Muscle layer of colon (tissue), 2 donors: ENCODE data around the gene NELL2.

Experiments used
- H3K27ac ChIP-seq: one replicate; pipeline ENCODE4 v1.7.0; 2013; ENCODE audit warnings: low read depth, mild to moderate bottlenecking, low read length, moderate library complexity
- H3K27me3 ChIP-seq, 2 donors: one replicate each; pipeline ENCODE4 v1.7.0; 2013; ENCODE audit warnings: low read length in 2 of 2, mild to moderate bottlenecking in 2 of 2; ENCODE audit not compliant: insufficient read depth in 2 of 2, control insufficient read depth in 1 of 2
- H3K36me3 ChIP-seq: one replicate; pipeline ENCODE4 v1.7.0; 2013; ENCODE audit warnings: mild to moderate bottlenecking, low read length; ENCODE audit not compliant: insufficient read depth
- H3K4me1 ChIP-seq: one replicate; pipeline ENCODE4 v1.7.0; 2013; ENCODE audit warnings: mild to moderate bottlenecking, low read length; ENCODE audit not compliant: insufficient read depth
- H3K4me3 ChIP-seq, 2 donors: one replicate each; pipeline ENCODE4 v1.7.0; 2013; ENCODE audit warnings: low read length in 2 of 2, low read depth in 1 of 2, mild to moderate bottlenecking in 1 of 2, moderate library complexity in 1 of 2
- H3K9ac ChIP-seq: one replicate; pipeline ENCODE4 v1.7.0; 2013; ENCODE audit warnings: low read length
- H3K9me3 ChIP-seq: one replicate; pipeline ENCODE4 v1.7.0; 2013; ENCODE audit warnings: mild to moderate bottlenecking, low read length
- donor health status: abdominal sarcoma.
- donor health status: Adenocarcinoma of cecum.

NELL2 gene

DNA sequence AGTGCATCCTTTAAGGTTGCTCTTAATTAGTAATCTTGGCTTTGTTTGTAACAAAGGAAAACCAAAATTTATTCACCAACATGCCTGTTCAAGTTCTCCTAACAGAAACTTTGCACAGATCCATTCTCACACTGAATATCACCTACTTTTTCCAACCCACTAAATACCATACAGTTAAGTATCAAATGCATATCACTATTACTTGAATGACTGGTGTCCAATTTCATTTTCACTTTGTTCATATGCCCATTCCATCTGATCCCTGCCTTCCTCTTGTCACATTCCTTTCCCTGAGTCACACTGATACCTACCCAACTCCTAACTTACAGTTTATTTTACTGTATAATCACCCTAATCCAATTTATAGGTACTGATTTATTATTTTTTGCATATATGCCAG is 286.4 kb downstream of the NELL2 start:
- Histone ChIP-seq H3K27me3 (no peaks in the 10 kb centered on the region), H3K9ac (no peak overlapping the region)

DNA sequence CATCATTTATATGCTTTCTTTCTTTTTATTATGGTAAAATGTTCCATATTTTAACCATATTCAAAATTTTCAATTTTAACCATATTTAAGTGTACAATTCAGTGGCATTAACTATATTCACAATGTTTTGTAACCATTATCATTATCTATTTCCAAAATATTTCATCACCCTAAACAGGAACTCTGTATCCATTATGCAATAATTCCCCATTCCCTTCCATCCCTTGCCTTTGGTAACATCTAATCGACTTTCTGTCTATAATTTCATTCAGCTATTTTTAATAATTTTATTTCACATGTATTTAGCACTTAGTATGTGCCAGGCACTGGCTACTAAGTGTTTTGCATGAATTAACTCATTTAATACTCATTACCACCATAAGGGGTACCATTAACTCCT is 287.5 kb downstream of the NELL2 start:
- Histone ChIP-seq H3K36me3 (no peaks in the 10 kb centered on the region), H3K27ac (no peak overlapping the region), H3K4me1 (no peaks in the 10 kb centered on the region), H3K9ac (no peak overlapping the region), H3K27me3 (no peaks in the 10 kb centered on the region), H3K4me3 (no peak overlapping the region), H3K9me3 (no peaks in the 10 kb centered on the region)

More for the DNA sequence above, 286.4 kb downstream of the NELL2 start:
- H3K4me3 ChIP-seq = no peak overlapping the region
- H3K36me3 ChIP-seq = no peaks in the 10 kb centered on the region
- no peaks in the 10 kb centered on the region for H3K4me1 ChIP-seq
- no peak overlapping the region for H3K27ac ChIP-seq
- H3K9me3 ChIP-seq = no peaks in the 10 kb centered on the region

DNA sequence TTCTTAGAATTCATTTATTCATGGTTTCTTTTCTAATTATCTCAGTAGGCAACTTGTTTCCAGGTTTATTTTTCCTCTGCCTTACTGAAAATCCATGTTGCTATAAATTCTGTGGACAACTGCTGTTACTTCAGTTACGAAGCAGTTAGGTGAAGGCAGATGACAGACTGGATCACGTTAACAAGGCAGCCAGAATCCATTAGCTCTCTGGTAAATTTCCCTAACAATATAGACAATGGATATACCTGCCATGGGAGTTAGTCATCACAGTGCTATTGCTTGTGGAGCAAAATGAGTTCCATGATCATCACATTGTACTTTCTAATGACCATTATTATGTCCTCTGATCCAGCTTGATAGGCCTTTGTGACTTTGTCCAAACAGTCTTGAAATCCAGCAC is 291.5 kb downstream of the NELL2 start:
- no peak overlapping the region for H3K4me3 ChIP-seq
- H3K27me3 ChIP-seq = no peaks in the 10 kb centered on the region
- H3K36me3 ChIP-seq = no peaks in the 10 kb centered on the region
- no peak overlapping the region for H3K9ac ChIP-seq
- no peak overlapping the region for H3K27ac ChIP-seq
- no peaks in the 10 kb centered on the region for H3K9me3 ChIP-seq
- H3K4me1 ChIP-seq = no peaks in the 10 kb centered on the region

- Histone ChIP-seq H3K9ac (no peak overlapping the region), H3K9me3 (no peaks in the 10 kb centered on the region), H3K27ac (no peak overlapping the region), H3K4me3 (no peak overlapping the region), H3K36me3 (no peaks in the 10 kb centered on the region), H3K4me1 (no peaks in the 10 kb centered on the region), H3K27me3 (no peaks in the 10 kb centered on the region)
Measured at GRCh38 chr12:44582521-44582920, 293.6 kb downstream of the NELL2 start.

DNA sequence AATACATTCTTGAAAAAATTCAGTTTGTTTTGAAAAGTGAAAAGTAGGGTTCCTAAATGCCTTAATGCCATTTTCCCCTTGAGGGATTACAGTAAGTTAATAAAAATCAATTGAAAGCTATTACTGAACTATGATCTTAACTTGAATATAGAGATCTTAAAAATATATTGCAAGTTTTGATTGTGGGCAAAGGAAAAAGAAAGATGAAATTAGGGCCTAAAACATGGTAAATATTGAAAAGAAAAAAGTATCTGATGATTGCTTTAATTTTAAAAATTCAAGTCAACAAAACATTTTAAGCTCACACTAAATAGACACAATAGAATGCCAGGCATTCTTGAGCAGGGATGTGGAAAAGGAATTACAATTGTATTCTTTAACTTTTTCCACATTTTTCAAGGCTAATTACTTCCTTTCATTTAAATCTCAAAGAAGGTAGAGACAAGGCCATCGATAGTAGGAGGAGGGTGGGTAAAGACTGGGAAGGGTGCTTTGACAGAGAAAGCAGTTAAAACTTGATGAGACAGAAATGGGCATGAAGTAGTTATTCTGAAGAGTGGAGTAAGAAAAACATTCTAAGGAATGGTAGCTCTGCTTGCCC is 294.4 kb downstream of the NELL2 start:
- no peaks in the 10 kb centered on the region for H3K36me3 ChIP-seq
- no peaks in the 10 kb centered on the region for H3K4me1 ChIP-seq
- no peaks in the 10 kb centered on the region for H3K9me3 ChIP-seq
- H3K9ac ChIP-seq = no peak overlapping the region
- no peaks in the 10 kb centered on the region for H3K27me3 ChIP-seq
- H3K4me3 ChIP-seq = no peak overlapping the region
- no peak overlapping the region for H3K27ac ChIP-seq

DNA sequence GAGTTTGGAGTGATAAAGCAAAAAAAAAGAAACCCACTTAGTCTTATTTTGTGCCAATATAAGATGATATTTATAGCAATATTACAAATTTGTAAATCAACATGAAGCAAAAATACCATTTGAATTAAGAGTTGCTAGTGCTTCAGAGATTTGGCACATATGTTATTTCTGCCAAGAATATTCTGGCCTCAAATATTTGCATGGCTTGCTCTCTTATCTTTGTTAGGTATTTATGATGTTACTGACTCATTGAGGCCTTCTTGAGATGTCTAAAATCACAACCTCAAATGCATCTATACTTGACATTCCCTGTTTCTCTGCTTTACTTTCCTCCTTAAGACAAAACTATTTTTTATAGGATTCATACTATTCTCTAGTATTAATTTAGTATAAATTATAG is 301.5 kb downstream of the NELL2 start:
- Histone ChIP-seq H3K4me3 (no peak overlapping the region), H3K4me1 (no peaks in the 10 kb centered on the region), H3K36me3 (no peaks in the 10 kb centered on the region), H3K9me3 (no peaks in the 10 kb centered on the region), H3K27me3 (no peaks in the 10 kb centered on the region), H3K27ac (no peak overlapping the region), H3K9ac (no peak overlapping the region)

- Histone ChIP-seq H3K27me3 (no peaks in the 10 kb centered on the region), H3K27ac (no peak overlapping the region), H3K4me3 (no peak overlapping the region), H3K4me1 (no peaks in the 10 kb centered on the region), H3K9ac (no peak overlapping the region), H3K9me3 (no peaks in the 10 kb centered on the region), H3K36me3 (no peaks in the 10 kb centered on the region)
Measured at GRCh38 chr12:44573723-44574122, 302.4 kb downstream of the NELL2 start.

DNA sequence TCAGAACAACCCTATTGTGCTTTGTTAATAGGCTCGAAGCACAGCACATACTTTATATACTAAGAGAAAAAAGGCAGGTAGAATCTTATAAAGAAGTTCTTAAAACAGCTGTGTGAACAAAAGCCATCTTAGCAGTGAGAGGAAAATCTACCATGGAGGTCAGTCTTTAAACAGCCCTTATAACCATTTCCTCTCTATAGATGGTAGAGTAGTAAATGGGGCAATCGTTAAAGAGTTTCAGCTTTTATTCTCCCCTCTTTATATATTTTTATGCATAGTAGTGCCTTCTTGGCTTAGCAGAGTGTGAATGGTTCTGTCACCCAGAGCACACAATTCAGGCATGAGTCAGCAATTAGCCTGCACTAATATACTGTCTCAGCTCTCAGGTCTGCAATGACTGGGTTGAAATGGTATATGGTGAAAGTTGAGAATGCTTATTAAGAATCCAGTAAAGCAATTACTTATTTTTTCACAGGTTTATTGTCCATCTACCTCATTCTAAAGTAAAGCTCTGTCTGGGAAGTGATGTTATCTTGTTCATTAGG is 305.0 kb downstream of the NELL2 start:
- Histone ChIP-seq H3K27me3 (no peaks in the 10 kb centered on the region), H3K4me3 (no peak overlapping the region), H3K9ac (no peak overlapping the region), H3K9me3 (no peaks in the 10 kb centered on the region), H3K36me3 (no peaks in the 10 kb centered on the region), H3K27ac (no peak overlapping the region), H3K4me1 (no peaks in the 10 kb centered on the region)

DNA sequence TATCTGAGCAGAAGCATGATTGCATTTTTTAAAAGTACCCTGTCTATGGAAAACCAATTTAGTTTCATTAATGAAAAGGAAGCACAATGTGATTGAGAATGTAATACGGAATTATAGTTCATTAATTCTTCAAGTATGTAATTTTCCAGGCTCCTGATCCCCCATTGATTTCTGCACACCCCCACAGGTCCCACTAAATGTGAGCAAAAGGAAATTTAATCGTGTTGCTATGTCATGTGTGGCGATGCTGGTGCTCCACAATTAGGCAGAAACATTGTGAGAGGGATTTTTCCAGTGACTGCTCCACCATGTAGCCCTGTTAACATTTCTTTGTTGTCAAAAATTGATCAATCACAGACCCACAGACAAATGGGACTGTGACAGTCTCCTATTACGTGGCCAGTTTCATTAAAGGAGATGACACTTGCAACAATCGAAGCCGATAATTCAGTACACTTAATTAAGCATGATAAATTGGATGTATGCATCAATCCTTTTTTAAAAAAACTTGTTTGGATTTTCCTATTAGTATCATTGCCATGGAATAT is 306.0 kb downstream of the NELL2 start:
- Histone ChIP-seq H3K4me1 (no peaks in the 10 kb centered on the region), H3K9ac (no peak overlapping the region), H3K36me3 (no peaks in the 10 kb centered on the region)

DNA sequence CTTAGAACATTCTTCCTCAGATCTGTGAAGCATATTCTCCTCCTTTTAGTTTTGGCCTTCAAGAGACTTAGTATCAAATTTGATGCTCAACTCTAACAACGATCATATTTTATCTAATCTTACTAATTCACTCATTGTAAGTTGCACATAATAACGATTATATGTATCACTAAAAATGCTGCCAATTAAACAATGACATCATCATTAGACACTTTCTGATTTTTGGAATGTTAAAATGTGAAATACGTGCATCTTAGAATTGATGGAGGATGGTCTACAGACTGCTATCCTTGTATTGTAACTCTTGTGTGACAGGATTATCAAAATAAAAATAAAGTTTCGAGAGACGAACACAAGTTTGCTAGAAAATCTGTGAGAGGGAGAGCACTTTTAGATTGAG is 311.0 kb downstream of the NELL2 start:
- Histone ChIP-seq H3K27me3 (no peaks in the 10 kb centered on the region), H3K27ac (no peak overlapping the region), H3K9me3 (no peaks in the 10 kb centered on the region), H3K9ac (no peak overlapping the region), H3K36me3 (no peaks in the 10 kb centered on the region), H3K4me3 (no peak overlapping the region), H3K4me1 (no peaks in the 10 kb centered on the region)

More for the DNA sequence above, 306.0 kb downstream of the NELL2 start:
- no peak overlapping the region for H3K4me3 ChIP-seq
- H3K9me3 ChIP-seq = no peaks in the 10 kb centered on the region
- no peak overlapping the region for H3K27ac ChIP-seq
- H3K27me3 ChIP-seq = no peaks in the 10 kb centered on the region

- H3K4me3 ChIP-seq = no peak overlapping the region
- H3K27me3 ChIP-seq = no peaks in the 10 kb centered on the region
- no peaks in the 10 kb centered on the region for H3K4me1 ChIP-seq
- H3K27ac ChIP-seq = no peak overlapping the region
- H3K9ac ChIP-seq = no peak overlapping the region
- no peaks in the 10 kb centered on the region for H3K36me3 ChIP-seq
- no peaks in the 10 kb centered on the region for H3K9me3 ChIP-seq
Measured at GRCh38 chr12:44563486-44563885, 312.6 kb downstream of the NELL2 start.
